Left ventricle myocardium inferior (tissue), 1 donor: ENCODE measurements around the gene ABLIM2. TPM values are rescaled to one million over a fixed set of nuclear protein-coding genes. Genes with fewer than 3 reads are reported as not detected.

Experiments used
- DNase-seq: peaks from one replicate; pipeline ENCODE4 v3.0.0-alpha.2; 2020
- H3K27ac ChIP-seq: fragments of 200-600 bp; replicated peaks from 2 replicates; pipeline ENCODE4 v1.8.0; 2021
- H3K27me3 ChIP-seq: fragments of 200-600 bp; 2 replicates; pipeline ENCODE4 v1.8.0; 2021; ENCODE audit warnings: low read depth
- H3K36me3 ChIP-seq: fragments of 200-600 bp; 2 replicates; pipeline ENCODE4 v1.8.0; 2021
- H3K4me1 ChIP-seq: fragments of 200-600 bp; 2 replicates; pipeline ENCODE4 v1.8.0; 2021
- H3K4me3 ChIP-seq: fragments of 200-600 bp; 2 replicates; pipeline ENCODE4 v1.8.0; 2021; ENCODE audit warnings: mild to moderate bottlenecking, moderate library complexity
- H3K9me3 ChIP-seq: fragments of 200-600 bp; replicated peaks from 2 replicates; pipeline ENCODE4 v1.8.0; 2021
- CTCF ChIP-seq: fragments of 200-600 bp; IDR thresholded peaks from 2 replicates; pipeline ENCODE4 v1.8.0; 2021; ENCODE audit warnings: antibody characterized with exemption, mild to moderate bottlenecking, borderline replicate concordance
- intact Hi-C: fragments of 100-400 bp; cut with micrococcal nuclease; formaldehyde crosslinking; loops from one replicate; pipeline ENCODE4 v1.11.0; 2022
- total RNA-seq: library from RNA; stranded (reverse); fragmentation: NEBNext Ultra II Directional; extraction: Animal tissue kit (Norgen Biotek cat#: 25700); gene quantifications from one replicate; pipeline ENCODE4 v1.2.1, GENCODE V29; 2021
- donor health status: DM: no; HTN: yes; CAD: no; lungs with severe emphysema.

Gene ABLIM2
- total RNA-seq, 1 donor from 2014 or later = 43.5 TPM

GRCh38 chr4:8004066-8004465 lies 154.5 kb downstream of the ABLIM2 start:
- no peak overlapping the region for H3K27ac ChIP-seq
- TF ChIP-seq CTCF = no peak
- H3K9me3 ChIP-seq = no peaks in the 10 kb centered on the region
- H3K36me3 ChIP-seq = peaks cover 10% of the 10 kb centered on the region
- no peaks in the 10 kb centered on the region for H3K4me1 ChIP-seq
- no peak overlapping the region for H3K4me3 ChIP-seq
- no peaks in the 10 kb centered on the region for H3K27me3 ChIP-seq
- intact Hi-C loops = no loop called here
- no peak for DNase-seq

DNA sequence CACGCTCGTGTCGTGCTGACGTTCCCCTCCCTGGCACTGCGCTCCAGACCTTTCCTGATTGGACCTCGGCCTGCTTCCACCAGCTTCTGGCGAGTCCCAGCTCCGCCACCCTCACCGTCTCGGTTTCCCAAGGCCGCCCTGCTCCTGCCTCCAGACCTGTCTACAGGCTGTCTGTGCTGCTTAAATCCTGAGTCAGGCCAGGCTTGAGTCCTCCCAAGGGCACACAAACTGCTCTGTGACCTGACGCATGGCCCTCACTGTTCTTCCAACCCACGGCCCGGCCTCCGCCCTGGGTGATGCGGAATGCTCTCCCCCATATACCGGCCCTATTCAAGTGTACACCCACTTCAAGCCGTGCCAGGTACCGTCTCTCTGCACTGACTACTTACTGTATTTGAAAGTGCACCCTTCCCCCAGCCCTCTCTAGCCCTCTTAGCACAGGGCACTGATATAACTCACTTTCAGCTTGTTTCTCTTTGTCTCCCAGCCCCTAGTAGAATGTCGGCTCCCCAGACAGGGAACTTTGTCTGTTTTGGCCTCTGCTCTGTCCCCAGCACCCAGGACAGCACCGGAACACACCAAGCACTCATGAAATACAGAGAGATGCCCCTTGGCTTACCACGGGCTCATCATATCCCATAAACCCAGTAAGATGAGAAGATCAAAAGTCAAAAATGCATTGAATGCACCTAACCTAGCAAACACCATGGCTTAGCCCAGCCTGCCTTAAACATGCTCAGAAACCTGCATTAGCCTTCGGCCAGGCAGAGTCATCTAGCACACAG lies 155.9 kb downstream of the ABLIM2 start:
- Histone ChIP-seq H3K27ac (no peak overlapping the region), H3K4me3 (no peak overlapping the region), H3K36me3 (peaks cover 17% of the 10 kb centered on the region), H3K27me3 (no peaks in the 10 kb centered on the region), H3K9me3 (no peaks in the 10 kb centered on the region), H3K4me1 (no peaks in the 10 kb centered on the region)
- no peak for TF ChIP-seq CTCF
- intact Hi-C loops = no loop called here
- DNase-seq = no peak

GRCh38 chr4:8001564-8002355 lies 156.9 kb downstream of the ABLIM2 start:
- Histone ChIP-seq H3K27ac (no peak overlapping the region), H3K4me3 (no peak overlapping the region), H3K9me3 (no peaks in the 10 kb centered on the region), H3K4me1 (no peaks in the 10 kb centered on the region), H3K36me3 (peaks cover 17% of the 10 kb centered on the region), H3K27me3 (no peaks in the 10 kb centered on the region)
- intact Hi-C loops = no loop called here
- DNase-seq = no peak
- TF ChIP-seq CTCF = no peak

- H3K27me3 ChIP-seq = no peaks in the 10 kb centered on the region
- no peak overlapping the region for H3K27ac ChIP-seq
- no peak for DNase-seq
- peaks cover 17% of the 10 kb centered on the region for H3K36me3 ChIP-seq
- H3K4me1 ChIP-seq = no peaks in the 10 kb centered on the region
- H3K4me3 ChIP-seq = no peak overlapping the region
- intact Hi-C loops = no loop called here
- H3K9me3 ChIP-seq = no peaks in the 10 kb centered on the region
- TF ChIP-seq CTCF = no peak
Observed at GRCh38 chr4:8000721-8001491, 157.7 kb downstream of the ABLIM2 start.

DNA sequence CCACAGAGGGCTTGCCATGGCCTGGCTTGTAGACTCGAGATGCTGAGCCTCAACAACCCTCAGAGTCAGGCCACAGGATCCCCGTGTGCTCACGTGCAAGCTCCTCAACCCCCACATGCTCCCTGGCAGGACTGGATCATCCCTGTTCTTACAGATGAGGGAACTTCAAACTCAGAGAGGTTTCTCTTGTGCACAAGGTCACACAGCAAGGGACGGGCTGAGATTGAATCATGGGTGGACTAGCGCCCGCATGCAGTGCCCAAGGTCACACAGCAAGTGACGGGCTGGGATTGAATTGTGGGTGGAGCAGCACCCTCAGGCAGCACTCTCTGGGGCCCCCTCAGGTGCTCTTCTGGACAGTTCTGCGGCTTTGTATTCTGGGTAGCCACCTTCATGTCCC lies 158.4 kb downstream of the ABLIM2 start:
- no peak overlapping the region for H3K4me3 ChIP-seq
- no peak for TF ChIP-seq CTCF
- no peaks in the 10 kb centered on the region for H3K4me1 ChIP-seq
- peaks cover 12% of the 10 kb centered on the region for H3K36me3 ChIP-seq
- intact Hi-C loops = no loop called here
- H3K27me3 ChIP-seq = no peaks in the 10 kb centered on the region
- H3K27ac ChIP-seq = no peak overlapping the region
- peaks cover under 1% of the 10 kb centered on the region for H3K9me3 ChIP-seq
- no peak for DNase-seq
